HL-60 (cell line): ENCODE results near the gene NPTXR.

ENCODE experiments used
- CTCF ChIP-seq: IDR thresholded peaks from one replicate; pipeline ENCODE4 v1.5.1; 2011; ENCODE audit warnings: low read length, control low read depth, inconsistent platforms; ENCODE audit not compliant: insufficient read depth
- GABPA ChIP-seq: IDR thresholded peaks from 2 replicates; pipeline ENCODE4 v1.6.1; 2012; ENCODE audit warnings: low read depth
- POLR2AphosphoS5 ChIP-seq: IDR thresholded peaks from 2 replicates; pipeline ENCODE4 v1.6.1; 2012; ENCODE audit warnings: low read depth
- SPI1 ChIP-seq: IDR thresholded peaks from 2 replicates; pipeline ENCODE4 v1.6.1; 2012; ENCODE audit warnings: low read depth, mild to moderate bottlenecking, borderline replicate concordance
- TF ChIP-seq, protein P1 (sequence below): IDR thresholded peaks from 2 replicates; pipeline ENCODE4 v1.6.1; 2012; ENCODE audit warnings: low read depth; ENCODE audit not compliant: insufficient replicate concordance

- TF ChIP-seq CTCF = no peak
- TF ChIP-seq, protein P1, sequence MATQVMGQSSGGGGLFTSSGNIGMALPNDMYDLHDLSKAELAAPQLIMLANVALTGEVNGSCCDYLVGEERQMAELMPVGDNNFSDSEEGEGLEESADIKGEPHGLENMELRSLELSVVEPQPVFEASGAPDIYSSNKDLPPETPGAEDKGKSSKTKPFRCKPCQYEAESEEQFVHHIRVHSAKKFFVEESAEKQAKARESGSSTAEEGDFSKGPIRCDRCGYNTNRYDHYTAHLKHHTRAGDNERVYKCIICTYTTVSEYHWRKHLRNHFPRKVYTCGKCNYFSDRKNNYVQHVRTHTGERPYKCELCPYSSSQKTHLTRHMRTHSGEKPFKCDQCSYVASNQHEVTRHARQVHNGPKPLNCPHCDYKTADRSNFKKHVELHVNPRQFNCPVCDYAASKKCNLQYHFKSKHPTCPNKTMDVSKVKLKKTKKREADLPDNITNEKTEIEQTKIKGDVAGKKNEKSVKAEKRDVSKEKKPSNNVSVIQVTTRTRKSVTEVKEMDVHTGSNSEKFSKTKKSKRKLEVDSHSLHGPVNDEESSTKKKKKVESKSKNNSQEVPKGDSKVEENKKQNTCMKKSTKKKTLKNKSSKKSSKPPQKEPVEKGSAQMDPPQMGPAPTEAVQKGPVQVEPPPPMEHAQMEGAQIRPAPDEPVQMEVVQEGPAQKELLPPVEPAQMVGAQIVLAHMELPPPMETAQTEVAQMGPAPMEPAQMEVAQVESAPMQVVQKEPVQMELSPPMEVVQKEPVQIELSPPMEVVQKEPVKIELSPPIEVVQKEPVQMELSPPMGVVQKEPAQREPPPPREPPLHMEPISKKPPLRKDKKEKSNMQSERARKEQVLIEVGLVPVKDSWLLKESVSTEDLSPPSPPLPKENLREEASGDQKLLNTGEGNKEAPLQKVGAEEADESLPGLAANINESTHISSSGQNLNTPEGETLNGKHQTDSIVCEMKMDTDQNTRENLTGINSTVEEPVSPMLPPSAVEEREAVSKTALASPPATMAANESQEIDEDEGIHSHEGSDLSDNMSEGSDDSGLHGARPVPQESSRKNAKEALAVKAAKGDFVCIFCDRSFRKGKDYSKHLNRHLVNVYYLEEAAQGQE = no peak
- TF ChIP-seq GABPA = no peak
- no peak for TF ChIP-seq POLR2AphosphoS5
- no peak for TF ChIP-seq SPI1
Observed at GRCh38 chr22:38852522-38852921, 8.7 kb upstream of the NPTXR start.
